ENCODE results near the gene TBXAS1.
"Not testable (repeated sequence)": the region's sequence is repeated elsewhere in the genome, so short reads cannot be mapped to it uniquely, and the experiment has no call there.

Gene TBXAS1

GRCh38 chr7:139828446-139828845, 618 bp upstream of the TBXAS1 start:
- no peak for DNase-seq

- no peak for DNase-seq
These were observed 682 bp downstream of the TBXAS1 start for GRCh38 chr7:139829775-139830117.

- DNase-seq, result no peak
These were observed 1.2 kb downstream of the TBXAS1 start for GRCh38 chr7:139830292-139830691.

GRCh38 chr7:139830782-139831501, 1.9 kb downstream of the TBXAS1 start:
- DNase-seq, result no peak

- DNase-seq, result not testable (repeated sequence)
These were observed 6.8 kb downstream of the TBXAS1 start for GRCh38 chr7:139835848-139836247.

- DNase-seq, result not testable (repeated sequence)
These were observed 8.2 kb downstream of the TBXAS1 start for GRCh38 chr7:139837291-139837690.

GRCh38 chr7:139838276-139838675, 9.2 kb downstream of the TBXAS1 start:
- no peak for DNase-seq

GRCh38 chr7:139838876-139839275, 9.8 kb downstream of the TBXAS1 start:
- DNase-seq, result no peak

- no peak for DNase-seq
These were observed 11.7 kb downstream of the TBXAS1 start for GRCh38 chr7:139840776-139841175.

- DNase-seq, result no peak
These were observed 13.5 kb downstream of the TBXAS1 start for GRCh38 chr7:139842401-139843210.

- not testable (repeated sequence) for DNase-seq
These were observed 14.1 kb downstream of the TBXAS1 start for GRCh38 chr7:139843211-139843537.

- DNase-seq, result no peak
These were observed 15.8 kb downstream of the TBXAS1 start for GRCh38 chr7:139844779-139845442.

- no peak for DNase-seq
These were observed 16.4 kb downstream of the TBXAS1 start for GRCh38 chr7:139845443-139845805.

GRCh38 chr7:139846297-139846696, 17.2 kb downstream of the TBXAS1 start:
- no peak for DNase-seq

- no peak for DNase-seq
These were observed 19.2 kb downstream of the TBXAS1 start for GRCh38 chr7:139848274-139848673.

GRCh38 chr7:139850906-139851305, 21.8 kb downstream of the TBXAS1 start:
- DNase-seq, result no peak

- DNase-seq, result no peak
These were observed 22.9 kb downstream of the TBXAS1 start for GRCh38 chr7:139851770-139852481.

GRCh38 chr7:139852482-139852845, 23.4 kb downstream of the TBXAS1 start:
- DNase-seq, result no peak

GRCh38 chr7:139853506-139854123, 24.6 kb downstream of the TBXAS1 start:
- DNase-seq, result no peak

GRCh38 chr7:139854124-139854511, 25.1 kb downstream of the TBXAS1 start:
- DNase-seq, result no peak

GRCh38 chr7:139854803-139855497, 25.9 kb downstream of the TBXAS1 start:
- DNase-seq, result no peak

- DNase-seq, result no peak
These were observed 26.6 kb downstream of the TBXAS1 start for GRCh38 chr7:139855498-139856270.

Measured in NCI-H1105 treated with DMSO at 0.1 percent for 48 hours (cell line).